Left lung (tissue), 10 donors: Measurements from ENCODE around the gene GFY. TPM values are rescaled to one million over a fixed set of nuclear protein-coding genes. Genes with fewer than 3 reads are reported as not detected.

ENCODE experiments used
- ATAC-seq: fragments of 200-7000 bp; cut with Tn5 transposase; one replicate; pipeline ENCODE4 v1.9.1; 2020; ENCODE audit warnings: moderate library complexity
- DNase-seq, 4 donors: peaks; one replicate each; pipeline ENCODE4 v3.0.0-alpha.2; 2013 to 2020
- H3K27ac ChIP-seq, 2 donors: fragments of 200-600 bp; sonication (generic) in 1 of 2; one replicate each; pipeline versions ENCODE4 v1.5.0 to v1.8.0; 2020 to 2021
- H3K27me3 ChIP-seq, 2 donors: fragments of 200-600 bp; sonication (generic) in 1 of 2; one replicate each; pipeline versions ENCODE4 v1.5.0 to v1.8.0; 2020 to 2021
- H3K36me3 ChIP-seq, 2 donors: fragments of 200-600 bp; sonication (generic) in 1 of 2; one replicate each; pipeline versions ENCODE4 v1.5.0 to v1.8.0; 2020 to 2021
- H3K4me1 ChIP-seq, 2 donors: fragments of 200-600 bp; one replicate each; pipeline ENCODE4 v1.8.0; 2021
- H3K4me3 ChIP-seq, 2 donors: fragments of 200-600 bp; sonication (generic) in 1 of 2; one replicate each; pipeline versions ENCODE4 v1.5.0 to v1.8.0; 2020 to 2021; ENCODE audit warnings: mild to moderate bottlenecking in 1 of 2
- H3K9me3 ChIP-seq, 2 donors: fragments of 200-600 bp; sonication (generic) in 1 of 2; one replicate each; pipeline versions ENCODE4 v1.5.0 to v1.8.0; 2020 to 2021
- intact Hi-C, 2 donors: fragments of 100-400 bp; cut with DNase I; formaldehyde crosslinking; loops; one replicate each; pipeline versions ENCODE4 v1.11.2 to v1.14.2; 2022
- polyA plus RNA-seq, 6 donors: library from polyadenylated mRNA; unstranded; fragments of 120-200 nt; gene quantifications; one replicate each; pipeline ENCODE4 v1.2.1, GENCODE V29; 2013; ENCODE audit not compliant: insufficient read length in 6 of 6
- total RNA-seq, 2 donors: library from RNA; stranded (reverse); fragmentation: NEBNext Ultra II Directional; extraction: Animal tissue kit (Norgen Biotek cat#: 25700); gene quantifications; one replicate each; pipeline ENCODE4 v1.2.1, GENCODE V29; 2021
- TF ChIP-seq, protein P1 (sequence below), 2 donors: fragments of 200-600 bp; sonication (generic) in 1 of 2; IDR thresholded peaks; one replicate each; pipeline versions ENCODE4 v1.5.0 to v1.8.0; 2021; ENCODE audit warnings: antibody characterized with exemption in 2 of 2
- donor health status: DM: no; HTN: yes; CAD: no.
- donor health status: DM: no; HTN: no; CAD: no.

Gene GFY
- total and polyA plus RNA-seq, 8 donors: not detected

DNA sequence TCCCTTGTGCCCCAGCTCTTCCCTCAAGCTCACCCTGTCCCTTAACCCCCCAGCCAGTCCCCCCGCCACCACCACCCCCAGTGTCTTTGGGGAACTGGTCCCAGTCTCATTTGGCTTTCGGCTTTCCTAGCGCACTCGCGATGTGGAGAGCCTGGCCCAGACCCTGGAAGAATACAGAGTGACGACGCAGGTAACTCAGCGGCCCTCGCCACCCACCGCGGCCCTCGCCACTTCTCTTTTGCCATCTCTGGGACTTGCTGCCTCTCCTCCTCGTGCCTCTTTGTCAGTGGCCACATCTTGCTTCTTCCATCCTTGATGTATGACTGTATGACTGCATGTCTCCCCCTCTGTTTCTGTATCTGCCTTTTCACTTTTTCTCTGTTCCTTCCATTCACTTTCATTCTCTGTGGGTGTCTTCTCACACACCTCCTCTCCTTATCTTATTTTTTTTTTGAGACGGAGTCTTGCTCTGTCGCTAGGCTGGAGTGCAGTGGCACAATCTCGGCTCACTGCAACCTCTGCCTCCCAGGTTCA, 17.6 kb upstream of the GFY start:
- H3K4me1 ChIP-seq: peaks cover 0 to 13% of the 10 kb centered on the region in 2 donors
- H3K36me3 ChIP-seq: no peaks in the 10 kb centered on the region
- no peaks in the 10 kb centered on the region for H3K9me3 ChIP-seq
- peaks cover 0 to 5% of the 10 kb centered on the region in 2 donors for H3K27me3 ChIP-seq
- no peak overlapping the region for H3K4me3 ChIP-seq
- no peak overlapping the region for H3K27ac ChIP-seq
- DNase-seq (no peak), ATAC-seq (no peak)
- TF ChIP-seq, protein P1, sequence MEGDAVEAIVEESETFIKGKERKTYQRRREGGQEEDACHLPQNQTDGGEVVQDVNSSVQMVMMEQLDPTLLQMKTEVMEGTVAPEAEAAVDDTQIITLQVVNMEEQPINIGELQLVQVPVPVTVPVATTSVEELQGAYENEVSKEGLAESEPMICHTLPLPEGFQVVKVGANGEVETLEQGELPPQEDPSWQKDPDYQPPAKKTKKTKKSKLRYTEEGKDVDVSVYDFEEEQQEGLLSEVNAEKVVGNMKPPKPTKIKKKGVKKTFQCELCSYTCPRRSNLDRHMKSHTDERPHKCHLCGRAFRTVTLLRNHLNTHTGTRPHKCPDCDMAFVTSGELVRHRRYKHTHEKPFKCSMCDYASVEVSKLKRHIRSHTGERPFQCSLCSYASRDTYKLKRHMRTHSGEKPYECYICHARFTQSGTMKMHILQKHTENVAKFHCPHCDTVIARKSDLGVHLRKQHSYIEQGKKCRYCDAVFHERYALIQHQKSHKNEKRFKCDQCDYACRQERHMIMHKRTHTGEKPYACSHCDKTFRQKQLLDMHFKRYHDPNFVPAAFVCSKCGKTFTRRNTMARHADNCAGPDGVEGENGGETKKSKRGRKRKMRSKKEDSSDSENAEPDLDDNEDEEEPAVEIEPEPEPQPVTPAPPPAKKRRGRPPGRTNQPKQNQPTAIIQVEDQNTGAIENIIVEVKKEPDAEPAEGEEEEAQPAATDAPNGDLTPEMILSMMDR (IDR thresholded peaks at IDR 0.05): no peak
- intact Hi-C loops: no loop called here

DNA sequence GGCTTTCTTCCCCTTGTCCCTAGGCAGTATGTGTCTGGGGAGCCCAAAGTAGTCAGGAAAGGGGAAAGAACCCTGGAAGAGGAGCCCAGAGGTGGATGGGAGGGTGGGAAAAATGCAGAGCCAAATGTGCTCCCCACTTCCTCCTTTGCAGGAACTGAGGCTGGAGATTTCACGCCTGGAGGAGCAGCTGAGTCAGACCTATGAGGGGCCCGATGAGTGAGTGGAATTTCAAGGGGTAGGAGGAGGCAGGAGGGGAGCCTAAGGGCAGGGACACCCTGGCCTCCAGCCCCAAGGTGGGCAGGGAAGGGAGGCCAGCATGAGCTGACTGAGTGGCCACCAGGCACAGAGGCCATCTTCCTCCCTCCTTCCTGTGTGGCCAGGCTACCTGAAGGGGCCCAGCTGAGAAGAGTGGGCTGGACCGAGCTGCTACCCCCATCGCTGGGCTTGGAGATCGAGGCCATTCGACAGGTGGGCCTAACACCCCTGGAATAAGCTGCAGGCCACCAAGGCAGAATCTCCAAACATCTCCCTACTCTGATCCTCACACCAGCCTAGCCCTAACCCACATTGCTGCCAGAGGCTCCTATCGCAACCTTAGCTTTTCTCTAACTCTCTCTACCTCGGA, 16.3 kb upstream of the GFY start:
- intact Hi-C loops: no loop called here
- ATAC-seq: peak; percentile 27

DNA sequence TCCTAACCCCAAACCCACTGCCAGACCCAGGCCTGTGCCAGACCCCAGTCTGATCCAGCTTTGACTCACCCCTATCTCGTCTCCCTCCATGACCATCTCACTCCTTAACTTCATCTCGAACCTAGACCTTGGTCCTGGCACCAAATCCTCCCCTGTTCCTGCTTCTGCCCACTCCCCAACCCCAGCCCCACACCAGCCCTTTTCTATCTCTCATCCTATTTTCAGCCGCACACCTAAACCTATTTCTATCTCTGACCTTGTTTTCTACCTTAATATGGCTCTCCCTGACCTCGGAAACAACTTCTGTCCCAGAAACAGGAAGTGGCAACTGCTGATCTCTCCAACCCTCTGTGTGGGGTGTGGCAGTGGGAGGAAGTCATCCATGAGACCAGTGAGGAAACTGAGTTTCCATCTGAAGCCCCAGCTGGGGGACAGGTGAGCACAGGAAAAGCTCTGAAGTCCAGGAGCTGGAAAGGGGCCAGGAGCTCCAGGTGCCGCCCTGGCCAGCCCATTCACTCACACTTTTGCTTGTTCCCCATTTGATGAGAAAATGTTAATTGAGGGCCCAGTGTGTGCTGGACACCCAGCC, 15.7 kb upstream of the GFY start:
- Histone ChIP-seq H3K27me3 (peaks cover 0 to 5% of the 10 kb centered on the region in 2 donors), H3K36me3 (no peaks in the 10 kb centered on the region), H3K4me1 (peaks cover 0 to 13% of the 10 kb centered on the region in 2 donors), H3K27ac (peak overlapping the region in 1 of 2 donors; percentile 18), H3K9me3 (no peaks in the 10 kb centered on the region), H3K4me3 (no peak overlapping the region)
- intact Hi-C loops: no loop called here
- TF ChIP-seq, protein P1 (IDR thresholded peaks at IDR 0.05): no peak
- DNase-seq (no peak), ATAC-seq (peak; percentile 56)

More for the DNA sequence above, 16.3 kb upstream of the GFY start:
- Histone ChIP-seq H3K4me3 (no peak overlapping the region), H3K27ac (no peak overlapping the region), H3K36me3 (no peaks in the 10 kb centered on the region), H3K4me1 (peaks cover 0 to 13% of the 10 kb centered on the region in 2 donors), H3K9me3 (no peaks in the 10 kb centered on the region), H3K27me3 (peaks cover 0 to 5% of the 10 kb centered on the region in 2 donors)
- TF ChIP-seq, protein P1 (IDR thresholded peaks at IDR 0.05): no peak
- no peak for DNase-seq

DNA sequence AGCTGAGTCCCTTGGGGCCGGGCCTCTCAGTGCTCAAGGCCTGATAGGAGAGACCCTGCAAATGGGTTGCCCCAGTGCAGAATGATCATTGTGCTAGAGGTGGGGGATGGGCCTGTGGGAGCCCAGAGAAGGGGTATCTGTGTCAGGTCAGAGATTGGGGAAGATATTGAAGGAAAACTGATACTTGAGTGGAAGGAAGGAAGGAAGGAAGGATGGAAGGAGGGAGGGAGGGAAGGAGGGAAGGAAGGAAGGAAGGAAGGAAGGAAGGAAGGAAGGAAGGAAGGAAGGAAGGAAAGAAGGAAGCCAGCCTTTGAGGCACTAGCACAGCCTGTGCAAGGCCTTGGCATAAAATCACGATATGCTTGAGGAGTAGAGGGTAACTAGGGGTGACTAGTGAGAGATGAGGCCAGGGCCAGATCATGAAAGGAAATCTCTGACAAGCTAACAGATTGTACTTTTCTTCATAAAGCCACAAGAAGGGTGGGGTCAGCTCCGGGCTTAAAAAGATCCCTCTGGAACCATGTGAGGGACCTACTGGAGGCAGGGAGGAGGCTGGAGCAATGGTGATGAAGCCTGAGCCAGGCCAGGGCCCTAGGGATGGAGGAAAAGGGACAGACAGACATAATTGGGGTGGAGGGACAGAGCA, 13.4 kb upstream of the GFY start:
- TF ChIP-seq, protein P1 (IDR thresholded peaks at IDR 0.05): no peak
- H3K4me3 ChIP-seq: no peak overlapping the region
- DNase-seq (no peak), ATAC-seq (no peak)
- intact Hi-C loops: no loop called here
- no peaks in the 10 kb centered on the region for H3K9me3 ChIP-seq
- H3K27ac ChIP-seq: no peak overlapping the region
- peaks cover 0 to 13% of the 10 kb centered on the region in 2 donors for H3K4me1 ChIP-seq
- H3K27me3 ChIP-seq: peaks cover 0 to 23% of the 10 kb centered on the region in 2 donors
- no peaks in the 10 kb centered on the region for H3K36me3 ChIP-seq

DNA sequence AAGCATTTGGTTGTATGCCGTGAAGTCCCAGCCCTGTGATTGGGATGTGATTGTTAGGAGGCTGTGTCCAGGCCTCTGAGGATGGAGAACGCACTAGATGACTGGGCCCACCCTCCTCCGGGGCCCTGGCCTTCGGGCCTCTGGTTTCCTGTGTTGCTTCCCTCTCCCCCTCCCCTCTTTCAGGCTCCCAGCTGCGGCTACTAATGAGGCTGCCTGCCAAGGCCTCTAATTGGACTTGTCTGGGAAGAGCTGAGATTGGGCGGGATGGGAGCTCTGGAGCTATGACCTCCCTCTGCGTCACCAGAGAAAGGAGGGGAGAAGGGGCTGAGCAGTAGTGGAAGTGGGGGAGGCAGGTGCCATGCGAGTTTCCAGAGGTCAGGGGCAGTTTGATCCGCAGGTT, 11.8 kb upstream of the GFY start:
- Histone ChIP-seq H3K4me3 (no peak overlapping the region), H3K27ac (no peak overlapping the region), H3K9me3 (no peaks in the 10 kb centered on the region), H3K36me3 (no peaks in the 10 kb centered on the region), H3K27me3 (peaks cover 0 to 29% of the 10 kb centered on the region in 2 donors), H3K4me1 (peaks cover 0 to 13% of the 10 kb centered on the region in 2 donors)
- TF ChIP-seq, protein P1 (IDR thresholded peaks at IDR 0.05): no peak
- DNase-seq (peak in 2 of 4 donors; percentile 42 to 74), ATAC-seq (no peak)
- intact Hi-C loops: no loop called here
